Smooth muscle cell (in vitro differentiated cells): ENCODE data around the gene KIDINS220. TPM values are rescaled to one million over a fixed set of nuclear protein-coding genes. Genes with fewer than 3 reads are reported as not detected.

Source experiments
- DNase-seq: peaks from one replicate; lab custom pipeline; 2025; ENCODE audit not compliant: unreplicated experiment; lab: John Stamatoyannopoulos, UW
- H2AFZ ChIP-seq: fragments of 200-600 bp; sonication (generic); 2 replicates; pipeline ENCODE4 v1.6.0; 2016; ENCODE audit warnings: antibody characterized with exemption, low read depth, mild to moderate bottlenecking
- H3F3A ChIP-seq: fragments of 200-600 bp; sonication (generic); 2 replicates; pipeline ENCODE4 v1.6.0; 2017; ENCODE audit warnings: antibody characterized with exemption, low read depth
- H3K27ac ChIP-seq: fragments of 200-600 bp; sonication (generic); 2 replicates; pipeline ENCODE4 v1.5.1; 2016; ENCODE audit warnings: low read depth, mild to moderate bottlenecking
- H3K27me3 ChIP-seq: fragments of 200-600 bp; sonication (generic); 2 replicates; pipeline ENCODE4 v1.6.1; 2016; ENCODE audit warnings: low read depth, mild to moderate bottlenecking
- H3K36me3 ChIP-seq: fragments of 200-600 bp; sonication (generic); 2 replicates; pipeline ENCODE4 v1.5.1; 2016; ENCODE audit warnings: low read depth
- H3K4me1 ChIP-seq: fragments of 200-600 bp; sonication (generic); 2 replicates; pipeline ENCODE4 v1.5.1; 2016; ENCODE audit warnings: low read depth
- H3K4me2 ChIP-seq: fragments of 200-600 bp; sonication (generic); 2 replicates; pipeline ENCODE4 v1.6.0; 2016; ENCODE audit warnings: mild to moderate bottlenecking
- H3K4me3 ChIP-seq: fragments of 200-600 bp; sonication (generic); 2 replicates; pipeline ENCODE4 v1.5.1; 2016; ENCODE audit warnings: mild to moderate bottlenecking
- H3K79me2 ChIP-seq: fragments of 200-600 bp; sonication (generic); 2 replicates; pipeline ENCODE4 v1.6.0; 2016; ENCODE audit warnings: low read depth, mild to moderate bottlenecking
- H3K9ac ChIP-seq: fragments of 200-600 bp; sonication (generic); 2 replicates; pipeline ENCODE4 v1.6.0; 2016; ENCODE audit warnings: low read depth
- H3K9me3 ChIP-seq: fragments of 200-600 bp; sonication (generic); replicated peaks from 2 replicates; pipeline ENCODE4 v1.5.1; 2016; ENCODE audit warnings: low read depth
- H4K20me1 ChIP-seq: fragments of 200-600 bp; sonication (generic); 2 replicates; pipeline ENCODE4 v1.6.0; 2016; ENCODE audit warnings: low read depth
- CTCF ChIP-seq: fragments of 200-600 bp; sonication (generic); IDR thresholded peaks from 2 replicates; pipeline ENCODE4 v1.5.1; 2017; ENCODE audit warnings: borderline replicate concordance, mild to moderate bottlenecking, antibody characterized with exemption; ENCODE audit not compliant: insufficient read depth, poor library complexity, severe bottlenecking
- WGBS: methylation state at CpG from one replicate; pipeline ENCODE4 v1.1.7; 2016; ENCODE audit warnings: low lambda C conversion rate; 5-methylcytosine and 5-hydroxymethylcytosine counted together
- polyA plus RNA-seq: library from polyadenylated mRNA; unstranded; fragments of >200 nt; fragmentation: Nextera tagmentation; extraction: Ambion mirVana; gene quantifications from 2 replicates; pipeline ENCODE4 v1.2.1, GENCODE V29; 2016
- total RNA-seq: library from RNA; depleted of rRNA; stranded (reverse); fragments of >200 nt; gene quantifications from 2 replicates; pipeline ENCODE4 v1.2.3, GENCODE V29; 2014

The KIDINS220 gene
- total and polyA plus RNA-seq, 2 experiments from 2014 or later, result 17.8 to 54.9 TPM

GRCh38 chr2:8867363-8867762, 29.9 kb upstream of the KIDINS220 start:
- Histone ChIP-seq H4K20me1 (no peaks in the 10 kb centered on the region), H3K27me3 (no peaks in the 10 kb centered on the region), H3K4me2 (no peak overlapping the region), H3K27ac (no peak overlapping the region), H3K4me3 (no peak overlapping the region), H3F3A (no peaks in the 10 kb centered on the region), H3K4me1 (no peaks in the 10 kb centered on the region), H3K36me3 (no peaks in the 10 kb centered on the region), H2AFZ (no peak overlapping the region), H3K9ac (no peak overlapping the region), H3K9me3 (no peaks in the 10 kb centered on the region), H3K79me2 (no peaks in the 10 kb centered on the region)
- no peak for DNase-seq
- no peak for TF ChIP-seq CTCF
- 58% methylated on average over 3 of the region's 3 CpGs for WGBS

GRCh38 chr2:8863331-8863953, 26.0 kb upstream of the KIDINS220 start:
- no peak overlapping the region for H3K4me2 ChIP-seq
- no peak for DNase-seq
- H3F3A ChIP-seq, result no peaks in the 10 kb centered on the region
- no peaks in the 10 kb centered on the region for H3K79me2 ChIP-seq
- H3K27ac ChIP-seq, result no peak overlapping the region
- H3K27me3 ChIP-seq, result no peaks in the 10 kb centered on the region
- no peaks in the 10 kb centered on the region for H4K20me1 ChIP-seq
- 92% methylated on average over 10 of the region's 10 CpGs for WGBS
- H3K4me3 ChIP-seq, result no peak overlapping the region
- no peak overlapping the region for H2AFZ ChIP-seq
- H3K9me3 ChIP-seq, result no peaks in the 10 kb centered on the region
- H3K36me3 ChIP-seq, result no peaks in the 10 kb centered on the region
- no peak overlapping the region for H3K9ac ChIP-seq
- no peaks in the 10 kb centered on the region for H3K4me1 ChIP-seq
- no peak for TF ChIP-seq CTCF

GRCh38 chr2:8862230-8862629, 24.8 kb upstream of the KIDINS220 start:
- no peaks in the 10 kb centered on the region for H3K9me3 ChIP-seq
- H2AFZ ChIP-seq, result no peak overlapping the region
- no peak overlapping the region for H3K4me2 ChIP-seq
- H3F3A ChIP-seq, result no peaks in the 10 kb centered on the region
- H3K4me3 ChIP-seq, result no peak overlapping the region
- no peaks in the 10 kb centered on the region for H3K36me3 ChIP-seq
- no peak for TF ChIP-seq CTCF
- H3K27ac ChIP-seq, result no peak overlapping the region
- H3K4me1 ChIP-seq, result no peaks in the 10 kb centered on the region
- H3K79me2 ChIP-seq, result no peaks in the 10 kb centered on the region
- WGBS, result 96% methylated on average over 7 of the region's 7 CpGs
- no peak for DNase-seq
- no peaks in the 10 kb centered on the region for H3K27me3 ChIP-seq
- no peaks in the 10 kb centered on the region for H4K20me1 ChIP-seq
- no peak overlapping the region for H3K9ac ChIP-seq

GRCh38 chr2:8861797-8862196, 24.4 kb upstream of the KIDINS220 start:
- Histone ChIP-seq H2AFZ (no peak overlapping the region), H3K27ac (no peak overlapping the region), H3K9me3 (no peaks in the 10 kb centered on the region), H3K79me2 (no peaks in the 10 kb centered on the region), H3K36me3 (no peaks in the 10 kb centered on the region), H3K9ac (no peak overlapping the region), H3K4me2 (no peak overlapping the region), H3K4me1 (no peaks in the 10 kb centered on the region), H3F3A (no peaks in the 10 kb centered on the region), H3K27me3 (no peaks in the 10 kb centered on the region), H4K20me1 (no peaks in the 10 kb centered on the region), H3K4me3 (no peak overlapping the region)
- WGBS, result 100% methylated on average over 1 of the region's 1 CpG
- no peak for DNase-seq
- no peak for TF ChIP-seq CTCF
